Hematopoietic multipotent progenitor cell treated with erythropoietin and hydrocortisone succinate and interleukin-3 and kit ligand, for 17 days (in vitro differentiated cells): ENCODE results near the gene FIS1.

Source experiments
- DNase-seq: peaks from one replicate; pipeline ENCODE4 v3.0.0-alpha.2; 2015; ENCODE audit warnings: low spot score

FIS1 gene

DNA sequence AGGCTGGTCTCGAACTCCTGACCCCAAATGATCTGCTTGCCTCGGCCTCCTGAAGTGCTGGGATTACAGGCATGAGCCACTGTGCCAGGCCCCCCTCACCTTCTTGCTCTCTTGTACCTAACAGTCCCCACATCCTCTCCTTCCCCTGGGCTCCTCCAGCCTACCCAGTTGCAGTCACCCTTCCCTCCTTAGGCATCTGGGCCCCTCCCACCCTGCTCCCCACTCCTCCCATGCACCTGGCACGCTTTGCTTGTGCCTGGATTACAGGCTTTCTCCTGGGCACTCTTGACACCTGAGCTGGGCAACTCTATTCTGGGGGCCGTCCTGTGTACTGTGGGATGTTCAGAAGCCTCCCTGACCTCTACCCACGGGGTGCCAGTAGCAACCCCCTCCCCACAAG lies 10.2 kb downstream of the FIS1 start:
- DNase-seq, result no peak

DNA sequence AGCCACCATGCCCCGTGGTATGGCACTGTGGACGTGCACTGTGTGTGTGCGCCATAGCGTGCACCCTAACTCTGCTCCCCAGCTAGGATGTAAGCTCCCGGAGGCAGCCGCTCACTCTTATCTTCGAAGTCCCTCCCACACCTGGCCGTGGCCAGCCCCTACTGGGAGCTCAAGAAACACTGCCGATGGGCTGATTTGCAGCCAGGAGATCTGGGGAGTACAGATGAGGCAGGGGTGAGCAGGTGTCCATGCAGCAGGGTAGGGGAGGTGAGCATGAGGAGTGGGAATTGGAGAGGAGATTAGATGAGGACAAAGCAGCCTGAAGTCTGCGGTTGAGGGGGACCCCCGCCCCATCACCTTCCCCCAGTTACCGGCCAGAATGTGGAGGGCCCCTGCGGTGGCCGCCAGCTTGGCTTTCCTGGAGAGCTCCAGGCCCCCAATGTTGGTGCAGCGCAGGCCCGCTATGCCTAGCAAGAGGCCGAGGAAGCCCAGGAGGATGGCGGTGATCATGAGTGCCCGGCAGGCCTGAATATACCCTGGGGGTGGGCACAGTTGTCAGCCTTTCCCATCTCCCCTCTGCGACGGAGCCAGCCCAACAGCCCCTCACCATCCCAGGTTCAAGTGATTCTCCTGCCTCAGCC lies 10.9 kb downstream of the FIS1 start:
- DNase-seq, result no peak

DNA sequence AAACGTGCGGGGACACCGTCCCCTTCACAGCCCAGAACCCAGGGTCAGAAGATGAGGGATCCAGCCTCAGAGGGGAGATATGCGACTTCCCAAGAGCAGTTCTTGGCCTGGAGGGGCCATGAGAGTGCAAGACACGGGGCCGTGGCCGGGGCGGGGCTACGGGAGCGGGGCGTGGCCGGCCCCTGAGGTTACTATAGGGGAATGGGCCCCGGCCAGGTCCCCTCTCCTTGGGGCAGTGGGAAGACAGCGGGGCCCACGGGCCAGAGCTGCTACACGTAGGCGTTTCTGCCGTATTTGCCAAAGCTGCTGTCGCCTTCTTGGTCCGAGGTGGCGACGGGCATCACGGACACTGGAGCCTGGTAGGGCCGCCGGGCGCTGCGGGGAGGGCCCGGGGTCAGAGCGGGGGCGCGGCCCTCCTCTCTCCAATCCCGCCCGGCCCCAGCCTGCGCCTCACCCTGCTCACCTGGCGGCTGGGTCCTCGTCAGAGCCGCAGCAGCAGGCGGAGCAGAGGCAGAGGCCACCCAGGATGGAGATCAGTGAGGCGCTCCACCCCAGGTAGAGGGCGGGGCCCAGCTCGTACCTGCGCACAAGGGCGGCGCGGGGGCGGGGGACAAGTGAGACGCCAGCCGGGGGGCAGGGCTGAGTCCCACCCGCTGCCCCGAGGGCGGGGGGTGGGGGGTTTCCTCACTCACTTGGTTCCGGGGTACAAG lies 12.6 kb downstream of the FIS1 start:
- DNase-seq, result no peak

DNA sequence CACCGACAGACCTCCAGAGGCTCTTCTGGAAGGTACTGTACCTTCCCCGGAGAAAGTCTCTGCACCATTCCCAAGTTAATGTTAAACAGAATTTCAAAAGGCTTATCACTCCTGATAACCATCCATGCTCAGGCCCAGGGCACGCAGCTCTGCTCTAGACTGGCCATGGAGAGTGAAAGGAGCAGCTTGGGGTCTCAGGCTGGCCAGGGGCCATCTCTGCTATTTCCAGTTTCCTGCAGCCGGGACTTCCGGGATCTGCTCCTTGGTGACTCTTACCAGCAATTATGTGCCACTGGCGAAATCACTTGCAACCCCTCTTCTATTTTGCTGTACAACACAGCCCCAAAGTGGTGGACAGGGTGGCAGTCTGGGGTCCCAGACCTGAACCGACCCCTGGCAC lies 13.2 kb downstream of the FIS1 start:
- no peak for DNase-seq

DNA sequence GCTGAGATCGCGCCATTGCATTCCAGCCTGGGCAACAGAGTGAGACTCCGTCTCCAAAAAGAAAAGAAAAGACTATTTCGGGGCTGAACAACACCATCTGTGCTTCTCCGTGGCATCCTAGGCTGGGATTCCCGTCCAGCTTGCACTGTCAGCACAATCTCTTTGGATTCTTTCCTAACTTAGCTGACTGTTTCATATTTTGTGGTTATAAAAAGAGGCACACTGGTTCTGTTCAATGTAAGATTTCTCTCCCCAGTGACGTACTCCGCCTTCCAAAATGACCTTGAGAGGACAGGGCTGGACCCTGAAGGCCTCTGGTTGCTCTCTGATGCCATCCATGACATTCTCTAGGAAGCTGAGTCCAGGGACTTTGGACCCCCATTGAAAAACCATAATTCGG lies 18.2 kb downstream of the FIS1 start:
- DNase-seq, result no peak

DNA sequence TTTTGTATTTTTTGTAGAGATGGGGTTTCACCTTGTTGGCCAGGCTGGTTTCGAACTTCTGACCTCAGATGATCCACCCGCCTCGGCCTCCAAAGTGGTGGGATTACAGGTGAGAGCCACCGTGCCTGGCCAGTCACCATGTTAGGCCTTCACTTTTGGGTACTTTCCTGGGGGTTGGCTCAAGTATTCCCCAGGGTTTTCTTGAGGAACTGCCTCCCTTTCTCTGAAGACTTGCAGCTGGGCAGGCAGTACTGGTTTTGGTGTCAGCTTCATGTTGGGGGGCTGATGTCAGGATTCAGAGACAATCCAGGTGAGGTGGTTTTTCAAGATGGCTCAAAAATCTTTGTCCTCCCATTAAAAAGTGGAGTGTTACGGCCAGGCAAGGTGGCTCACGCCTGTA lies 19.2 kb downstream of the FIS1 start:
- DNase-seq, result no peak

DNA sequence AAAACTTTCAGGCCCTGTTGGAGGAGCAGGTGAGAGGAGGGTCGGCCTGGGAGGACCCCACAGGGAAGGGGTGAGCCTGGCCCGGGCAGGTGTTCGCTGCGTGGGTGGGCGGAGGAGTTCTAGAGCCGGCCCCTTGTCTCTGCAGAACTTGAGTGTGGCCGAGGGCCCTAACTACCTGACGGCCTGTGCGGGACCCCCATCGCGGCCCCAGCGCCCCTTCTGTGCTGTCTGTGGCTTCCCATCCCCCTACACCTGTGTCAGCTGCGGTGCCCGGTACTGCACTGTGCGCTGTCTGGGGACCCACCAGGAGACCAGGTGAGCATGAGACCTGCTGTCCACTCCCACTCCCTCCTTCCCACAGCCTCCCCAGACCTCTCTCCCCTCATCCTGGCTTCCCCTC lies 21.4 kb downstream of the FIS1 start:
- DNase-seq, result no peak

DNA sequence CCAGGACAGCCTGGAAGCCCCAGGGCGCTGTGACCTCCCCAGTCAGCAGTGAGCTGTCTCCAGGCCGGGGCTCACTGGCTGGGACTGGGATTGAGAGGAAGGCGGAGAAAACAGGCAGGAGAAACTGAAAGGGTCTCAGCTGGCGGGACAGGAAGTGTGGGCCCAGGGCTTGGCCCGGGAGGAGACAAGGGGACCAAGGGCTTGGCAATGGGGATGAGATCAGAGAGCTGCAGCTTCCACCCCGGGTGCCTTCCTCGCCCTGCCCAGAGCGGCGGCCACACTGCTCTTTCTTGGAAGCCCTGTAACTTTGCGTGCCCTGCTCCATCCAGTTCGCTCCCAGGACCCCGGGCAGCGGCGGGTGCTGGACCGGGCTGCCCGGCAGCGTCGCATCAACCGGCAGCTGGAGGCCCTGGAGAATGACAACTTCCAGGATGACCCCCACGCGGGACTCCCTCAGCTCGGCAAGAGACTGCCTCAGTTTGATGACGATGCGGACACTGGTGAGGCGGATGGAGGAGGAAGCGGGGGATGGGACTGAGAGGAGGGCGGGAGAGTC lies 22.5 kb downstream of the FIS1 start:
- no peak for DNase-seq

DNA sequence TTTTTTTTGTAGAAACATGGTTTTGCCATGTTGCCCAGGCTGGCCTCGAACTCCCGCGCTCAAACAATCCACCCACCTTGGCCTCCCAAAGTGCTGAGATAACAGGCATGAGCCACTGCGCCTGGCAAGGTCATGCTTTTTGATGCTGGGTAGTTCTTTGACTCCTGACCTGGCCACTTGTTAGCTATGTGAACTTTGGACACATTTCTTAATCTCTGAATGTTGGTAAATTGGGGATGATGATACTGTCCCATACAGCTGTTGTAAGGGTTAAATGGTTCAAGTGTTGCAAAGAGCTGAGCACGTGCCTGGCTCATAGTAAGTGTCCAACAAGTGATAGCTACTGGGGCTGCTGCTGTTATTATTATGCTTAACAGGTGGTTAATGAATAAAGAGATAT lies 24.6 kb downstream of the FIS1 start:
- no peak for DNase-seq

DNA sequence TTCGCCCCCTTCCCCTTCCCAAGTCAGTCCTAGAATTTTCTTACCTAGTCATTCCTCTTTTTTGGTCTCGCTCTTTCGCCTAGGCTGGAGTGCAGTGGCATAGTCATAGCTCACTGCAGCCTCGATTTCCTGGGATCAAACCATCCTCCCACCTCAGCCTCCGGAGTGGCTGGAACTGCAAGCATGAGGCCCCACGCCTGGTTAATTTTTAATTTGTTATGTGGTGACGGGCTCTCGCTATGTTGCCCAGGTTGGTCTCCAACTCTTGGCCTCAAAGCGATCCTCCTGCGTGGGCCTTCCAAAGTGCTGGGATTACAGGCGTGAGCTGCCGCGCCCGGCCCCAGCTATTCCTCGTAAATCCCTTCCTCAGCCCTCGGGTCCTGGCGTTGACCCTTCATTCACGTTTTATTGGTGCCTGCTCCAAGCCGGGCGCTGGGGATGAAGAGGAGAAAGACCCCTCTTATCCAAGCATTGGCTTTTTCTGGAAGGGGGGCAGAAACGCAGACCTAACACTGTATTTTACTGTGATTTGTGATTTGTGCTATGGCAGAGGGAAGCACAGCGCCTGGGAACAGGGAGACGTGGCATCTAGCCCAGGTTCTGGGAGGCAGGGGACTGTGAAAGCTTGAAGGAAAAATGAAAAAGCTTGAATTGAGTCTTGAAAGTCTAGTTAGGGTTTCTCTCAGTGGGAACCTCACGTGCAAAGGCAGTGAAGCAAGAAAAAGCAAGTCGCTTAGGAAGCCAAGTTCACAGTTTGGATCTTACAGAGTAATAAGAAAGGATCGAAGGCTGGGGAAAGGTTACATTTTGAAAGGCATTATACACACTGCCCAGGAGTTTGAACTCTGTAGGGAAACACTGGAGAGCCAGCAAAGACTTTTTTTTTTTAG lies 26.4 kb downstream of the FIS1 start:
- peak; percentile 29 for DNase-seq

DNA sequence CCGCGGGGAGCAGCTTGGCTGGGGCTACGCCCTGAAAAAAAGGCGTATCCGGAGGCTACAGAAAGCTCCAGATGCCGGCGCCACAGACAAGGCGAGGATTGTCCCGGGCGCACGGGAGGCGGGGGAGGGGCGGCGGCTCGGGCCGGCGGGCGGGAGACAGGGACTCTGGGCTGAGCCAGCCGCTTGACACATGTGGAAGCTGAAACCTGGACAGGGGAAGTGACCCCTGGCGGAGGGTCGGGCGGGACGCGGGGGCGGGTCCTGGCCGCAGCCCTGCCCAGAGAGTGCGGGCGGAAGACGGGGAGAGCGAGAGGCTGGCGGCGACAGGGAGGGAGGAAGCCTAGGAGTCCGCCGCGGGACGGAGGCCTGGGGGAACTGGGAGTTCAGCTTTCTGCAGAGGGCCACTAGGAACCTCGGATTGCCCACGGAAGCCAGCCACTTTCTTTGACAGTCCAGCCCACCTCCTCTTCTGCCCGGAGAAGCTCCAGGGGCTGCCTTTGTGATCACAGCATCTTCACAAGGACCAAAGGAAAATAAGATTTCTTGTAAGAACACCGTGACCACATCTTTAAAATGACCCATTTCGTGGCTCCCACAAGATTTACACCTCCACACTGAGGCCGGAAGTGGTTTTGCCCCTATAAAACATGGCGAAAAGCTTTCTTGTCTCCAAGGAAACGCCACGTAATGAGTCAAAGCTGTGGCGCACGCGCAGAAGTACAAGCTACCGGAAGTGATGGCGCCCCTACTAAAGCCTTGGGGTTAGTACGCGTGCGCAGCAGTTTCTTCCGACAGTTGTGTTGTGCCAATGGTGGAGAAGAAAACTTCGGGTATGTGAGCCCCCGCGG lies 27.3 kb downstream of the FIS1 start, which contains the start of the genes PLOD3 and ZNHIT1:
Gene PLOD3 (minus strand): TSS at position 194 of the 848 bp plus-strand sequence. CDS start 307 bp downstream, outside the sequence.
Gene ZNHIT1 (plus strand): TSS at position 778 of the 848 bp plus-strand sequence. CDS start 31 bp downstream, at position 809.
- DNase-seq, result peak; percentile 100

DNA sequence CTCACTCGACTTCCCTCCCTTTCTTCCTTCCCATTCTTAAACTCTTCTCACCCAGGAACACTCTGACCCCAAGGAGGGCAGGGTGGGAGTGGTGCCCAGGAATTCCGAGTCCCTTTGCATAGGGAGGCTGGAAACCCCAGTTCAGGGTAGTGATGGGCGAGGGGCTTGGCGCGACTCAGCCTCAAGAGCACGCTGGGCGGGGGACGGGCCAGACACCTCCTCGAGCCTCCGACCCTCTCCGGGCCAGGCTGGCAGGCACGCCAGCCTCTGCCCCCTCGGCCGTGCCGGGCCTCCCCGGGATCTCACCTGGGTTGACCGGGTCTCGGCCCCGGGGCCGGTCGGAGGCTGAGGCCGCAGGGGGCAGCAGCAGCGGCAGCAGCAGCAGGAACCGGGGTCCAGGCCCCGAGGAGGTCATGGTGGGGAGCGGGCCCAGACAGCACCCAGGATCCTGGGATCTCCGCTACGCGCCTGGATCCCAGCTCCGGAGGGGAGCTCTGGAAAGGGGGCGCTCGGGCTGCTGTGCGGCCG lies 28.0 kb downstream of the FIS1 start:
- peak; percentile 48 for DNase-seq

DNA sequence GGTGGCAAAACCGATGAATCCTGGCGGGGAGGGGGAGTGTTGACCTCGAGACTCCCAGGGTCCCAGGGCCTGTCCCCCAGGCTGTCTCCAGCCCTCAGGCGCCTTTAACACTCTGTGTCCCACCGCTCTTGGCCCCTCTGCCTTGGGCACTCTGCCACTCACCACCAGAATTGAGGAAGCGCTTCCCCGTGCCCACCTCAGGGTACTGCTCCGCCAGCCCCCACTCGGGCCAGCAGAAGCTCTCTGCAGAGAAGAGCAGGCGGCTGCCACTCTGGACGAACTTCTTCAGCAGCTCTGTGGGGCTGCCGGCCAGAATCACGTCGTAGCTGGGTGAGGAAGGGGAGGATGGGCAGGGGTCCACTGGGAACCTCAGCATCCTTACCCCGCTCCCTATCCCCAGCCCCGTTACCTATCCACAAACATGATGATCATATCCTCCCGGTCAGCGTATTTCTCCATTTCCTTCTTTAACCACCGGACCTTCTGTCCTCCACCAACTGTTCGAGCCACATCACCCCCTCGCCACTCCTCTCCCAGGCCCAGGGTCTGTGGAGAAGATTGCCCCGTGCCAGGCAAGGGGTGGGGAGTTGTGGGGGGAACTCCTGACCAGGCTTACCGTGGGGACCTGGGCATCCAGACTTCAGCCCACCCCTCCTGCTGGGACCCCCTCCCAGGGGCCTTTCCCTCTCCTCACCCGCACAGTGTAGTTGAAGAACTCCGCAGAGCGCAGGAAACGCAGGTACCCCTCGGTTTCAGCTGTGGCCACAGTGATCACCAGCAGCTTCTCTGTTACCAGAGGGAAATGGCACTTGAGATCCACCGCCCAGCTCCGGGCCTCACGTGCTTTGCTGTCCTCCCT lies 28.7 kb downstream of the FIS1 start:
- DNase-seq, result no peak

DNA sequence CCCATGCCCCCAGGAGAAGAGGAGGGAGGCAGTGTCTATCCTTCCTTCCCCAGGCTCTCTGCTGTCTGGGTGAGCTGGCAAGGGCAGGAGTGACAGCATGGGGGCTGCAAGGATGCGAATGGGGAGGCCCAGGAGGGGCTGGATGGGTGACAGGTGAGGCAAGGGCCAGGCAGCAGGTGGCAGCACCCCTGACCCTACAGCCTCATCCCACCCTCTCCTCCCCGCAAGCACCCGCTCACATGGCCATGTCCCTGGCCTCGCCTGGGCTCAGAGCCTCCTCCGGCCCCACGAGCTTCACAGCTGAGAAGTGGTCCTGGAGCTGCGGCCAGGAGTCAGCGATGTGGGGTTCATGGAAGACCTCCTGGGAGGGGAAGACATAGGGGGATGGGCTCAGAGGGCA lies 32.9 kb downstream of the FIS1 start:
- DNase-seq, result no peak

DNA sequence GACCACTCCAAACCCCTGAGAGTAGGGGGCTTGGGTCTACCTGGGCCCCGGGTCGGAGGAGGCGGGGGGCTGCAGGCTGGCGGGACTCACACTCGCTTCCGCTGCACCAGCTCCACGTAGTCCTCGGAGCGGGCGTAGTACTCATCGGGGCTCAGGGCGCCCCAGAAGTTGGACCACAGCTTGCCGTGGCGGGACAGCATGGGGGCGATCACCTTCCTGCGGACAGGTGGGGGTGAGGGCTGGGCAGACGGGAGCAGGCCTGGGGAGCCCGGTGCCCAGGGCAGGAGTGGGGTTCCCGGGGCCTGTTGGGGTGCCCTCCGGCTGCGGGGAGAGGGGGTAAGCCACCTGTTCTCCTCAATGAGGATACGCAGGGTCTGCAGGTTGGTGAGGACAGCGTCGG lies 33.4 kb downstream of the FIS1 start:
- no peak for DNase-seq

DNA sequence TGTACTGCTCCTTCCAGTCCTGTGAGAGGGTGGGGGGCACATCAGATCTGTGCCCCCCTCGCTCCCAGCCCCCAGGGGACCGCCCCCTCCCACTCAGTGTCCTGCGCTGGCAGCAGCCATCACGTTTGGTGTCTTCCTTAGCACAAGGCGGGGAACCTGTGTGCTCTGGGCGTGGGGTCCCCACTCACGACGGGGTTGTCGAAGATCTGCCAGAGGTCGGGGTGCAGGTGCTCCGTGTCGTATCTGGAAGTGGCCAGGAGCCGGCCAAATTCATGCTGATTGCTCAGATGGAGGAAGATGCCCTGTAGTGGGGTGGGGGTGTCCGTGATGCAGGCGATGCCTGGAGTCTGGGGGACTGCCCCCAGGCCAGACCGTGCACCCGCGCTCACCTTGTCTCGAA lies 34.7 kb downstream of the FIS1 start:
- no peak for DNase-seq

DNA sequence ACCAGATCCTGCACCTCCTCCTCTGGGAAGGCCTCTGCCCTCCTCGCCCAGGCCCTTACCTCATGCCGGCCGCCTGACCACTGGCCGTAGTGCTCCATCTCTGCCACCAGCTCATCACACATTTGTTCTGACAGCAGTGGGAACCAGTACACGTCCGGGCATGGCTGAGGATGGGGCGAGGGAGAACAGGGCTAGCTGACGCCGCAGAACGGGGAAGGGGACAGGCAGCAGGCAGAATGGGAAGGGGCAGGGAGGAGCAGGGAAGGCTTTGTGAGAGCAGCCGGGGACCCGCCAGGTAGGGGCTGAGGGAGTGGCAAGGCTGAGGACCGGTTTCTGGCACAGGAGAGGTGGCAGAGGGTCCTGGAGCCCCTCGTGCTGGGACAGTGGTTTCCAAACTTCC lies 36.1 kb downstream of the FIS1 start:
- DNase-seq, result no peak

DNA sequence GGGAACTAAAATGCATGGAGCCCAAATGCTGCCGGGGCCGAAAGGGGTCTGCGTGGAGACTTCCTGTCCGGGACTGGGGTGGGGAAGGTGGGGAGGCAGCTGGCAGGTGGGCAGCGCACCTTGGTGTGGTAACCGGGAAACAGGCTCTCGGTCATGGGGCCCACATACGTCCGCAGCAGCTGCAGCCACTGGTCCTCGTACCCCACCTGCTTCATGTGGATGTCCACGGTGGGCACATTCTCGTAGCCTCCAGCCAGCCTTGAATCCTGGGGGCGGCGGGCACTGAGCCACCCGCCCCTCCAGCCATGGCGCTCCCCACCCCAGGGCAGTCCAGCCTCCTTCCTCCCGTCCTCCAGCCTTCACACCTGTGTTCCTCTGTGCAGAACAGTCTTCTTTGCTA lies 37.4 kb downstream of the FIS1 start:
- no peak for DNase-seq

DNA sequence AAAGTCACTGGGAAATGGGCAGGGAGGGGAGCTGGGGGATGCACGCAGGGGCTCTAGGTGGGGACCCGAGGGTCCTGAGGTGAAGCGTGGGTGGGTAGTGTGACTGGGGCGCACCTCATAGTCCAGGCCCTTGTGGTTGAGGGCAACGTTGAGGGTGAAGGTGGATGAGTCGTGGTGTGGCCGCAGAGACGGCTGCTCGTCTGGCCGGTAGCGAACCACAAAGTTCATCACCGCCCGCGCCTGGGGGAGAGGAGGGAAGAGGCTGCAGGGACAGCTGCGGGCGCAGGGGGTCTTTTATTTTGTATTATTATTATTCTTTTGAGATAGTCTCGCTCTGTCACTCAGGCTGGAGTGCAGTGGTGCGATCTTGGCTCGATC lies 38.2 kb downstream of the FIS1 start:
- DNase-seq, result no peak

DNA sequence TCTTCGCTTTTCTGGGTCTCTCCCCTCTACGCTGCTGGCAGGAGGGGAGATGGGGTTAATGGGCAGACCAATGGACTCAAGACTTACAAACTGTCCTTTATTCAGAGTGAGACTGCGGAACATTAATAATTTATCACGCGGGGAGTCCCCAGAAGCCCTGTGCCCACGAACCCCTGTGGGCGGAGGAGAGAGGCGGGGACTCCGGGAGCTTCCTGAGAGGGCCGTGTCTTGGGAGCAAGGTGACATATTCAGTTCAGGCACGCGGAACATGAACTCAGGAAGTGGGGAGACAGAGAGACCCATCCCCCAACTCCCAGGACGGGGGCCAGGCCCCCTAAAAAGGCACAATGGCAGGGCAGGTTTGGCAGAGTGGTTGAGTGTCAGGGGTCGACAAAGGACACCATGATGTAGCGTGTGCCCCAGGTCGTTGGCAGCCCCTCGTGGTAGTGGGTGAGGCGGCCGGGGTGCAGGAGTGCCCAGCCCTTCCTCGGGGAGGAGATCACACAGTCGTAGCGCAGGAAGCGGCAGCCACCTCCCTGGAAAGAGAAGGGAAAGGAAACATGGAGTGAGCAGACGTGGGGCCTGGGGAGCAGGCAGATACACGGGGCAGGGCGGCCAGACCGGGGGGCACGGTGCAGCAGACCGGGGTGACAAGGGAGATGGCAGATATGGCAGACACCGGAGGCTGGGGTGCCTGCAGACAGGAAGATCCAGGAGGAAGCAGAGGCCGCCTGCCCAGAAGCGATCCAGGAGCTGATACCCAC lies 38.8 kb downstream of the FIS1 start:
- DNase-seq, result no peak
